Myometrial cell (primary cell): Measurements from ENCODE around the gene EPHA10. TPM values are rescaled to one million over a fixed set of nuclear protein-coding genes. Genes with fewer than 3 reads are reported as not detected.

ENCODE experiments used
- total RNA-seq: library from RNA; depleted of rRNA; stranded (reverse); fragments of >200 nt; gene quantifications from 2 replicates; pipeline ENCODE4 v1.2.3, GENCODE V29; 2015

The EPHA10 gene
- not detected in 2 replicates for total RNA-seq

GRCh38 chr1:37764888-37765441 is at the start of gene EPHA10:
TSS of gene EPHA10 (minus strand) at chr1:37765120. CDS start at chr1:37765066, 54 bp downstream.

DNA sequence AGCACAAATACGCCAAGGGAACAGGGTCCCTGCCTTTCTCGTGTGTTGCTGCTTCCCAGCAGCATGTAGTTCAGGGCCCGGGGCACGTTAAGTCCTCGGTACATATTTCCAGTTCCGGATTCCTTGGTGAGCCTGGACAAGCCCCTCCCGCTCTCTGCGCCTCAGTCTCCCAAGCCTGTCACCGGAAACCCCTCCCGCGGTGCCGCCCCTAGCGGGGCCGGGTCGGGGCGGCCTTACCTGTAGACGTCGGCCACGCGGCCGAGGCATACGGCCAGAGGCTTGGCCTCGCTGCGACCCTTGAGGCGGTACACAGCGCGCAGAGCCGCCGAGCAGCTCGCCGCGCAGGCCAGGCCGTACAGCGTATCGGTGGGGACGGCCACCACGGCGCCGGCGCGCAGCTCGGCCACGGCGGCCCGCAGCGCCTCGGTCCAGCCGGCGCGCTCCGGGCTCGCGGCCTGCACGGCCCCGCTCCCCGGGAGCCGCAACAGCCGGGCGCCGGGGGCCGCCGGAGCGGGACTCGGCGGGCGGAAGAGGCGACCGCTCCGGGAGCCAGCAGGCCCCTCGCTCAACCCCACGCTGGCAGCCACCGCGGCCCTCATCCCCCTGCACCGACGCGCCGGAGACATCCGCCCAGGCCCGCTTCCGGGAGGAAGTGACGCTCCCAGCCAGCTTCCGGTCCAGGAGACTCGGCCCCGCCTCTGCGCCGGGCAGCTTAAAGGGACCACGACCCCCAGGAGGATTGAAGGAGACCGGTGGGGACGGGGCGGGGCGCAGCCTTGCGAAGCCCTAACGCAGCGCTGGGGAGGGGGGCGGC is 42.8 kb upstream of the EPHA10 start, which contains the start of the genes C1orf122 and YRDC:
Gene C1orf122, plus strand, starts transcription at position 236 of the 814 bp plus-strand sequence. CDS start 615 bp downstream, outside the sequence.
Gene YRDC, minus strand, starts transcription at position 654 of the 814 bp plus-strand sequence. Its CDS starts 28 bp downstream, at position 626.

DNA sequence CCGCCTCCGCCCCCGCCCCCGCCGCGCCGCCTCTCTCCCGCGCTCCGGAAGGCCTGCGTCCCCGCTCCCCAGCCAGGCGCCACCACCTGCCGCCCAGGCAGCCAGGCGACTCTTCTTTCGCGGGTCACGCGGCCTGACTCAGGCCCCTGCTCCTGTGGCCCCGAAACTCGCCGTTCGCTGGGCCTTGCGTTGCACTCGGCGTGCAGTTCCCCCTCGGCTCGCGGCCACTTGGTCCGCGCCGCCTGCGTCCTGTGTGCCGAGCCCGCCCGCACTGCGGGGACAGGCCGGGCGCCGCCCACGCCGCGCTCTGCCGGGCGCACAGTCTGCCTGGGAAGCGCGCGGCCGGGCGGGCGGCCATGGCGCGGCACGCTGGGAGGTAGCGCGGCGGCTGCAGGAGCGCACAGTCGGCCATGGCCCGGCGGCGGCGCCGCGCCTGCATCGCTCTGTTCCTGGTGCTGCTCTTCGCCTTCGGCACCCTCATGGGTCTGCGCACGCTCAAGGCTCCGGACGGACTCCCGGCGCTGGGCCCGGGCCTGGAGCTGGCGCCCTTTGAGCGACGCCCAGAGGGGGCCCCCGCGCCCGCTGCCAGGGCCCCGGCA is 29.0 kb upstream of the EPHA10 start, which contains the start of gene MANEAL:
Gene MANEAL, plus strand, starts transcription at position 75 of the 599 bp plus-strand sequence. Its CDS starts 336 bp downstream, at position 411.

GRCh38 chr1:37692078-37692833 is 72.7 kb downstream of the EPHA10 start, which contains the start of gene CDCA8:
TSS of gene CDCA8 (plus strand) at chr1:37692516. CDS start at chr1:37692691, 175 bp downstream.

Other genes with a start within 250 kb of the EPHA10 start
- gene SNIP1, start 210.8 kb downstream of the EPHA10 start, total RNA-seq = 5.5 and 13.3 TPM in 2 replicates
- gene DNALI1, start 208.2 kb downstream of the EPHA10 start, total RNA-seq = 9.6 and 13.5 TPM in 2 replicates
- gene GNL2, start 169.2 kb downstream of the EPHA10 start, total RNA-seq = 28.5 and 38.3 TPM in 2 replicates
- gene RSPO1, start 130.2 kb downstream of the EPHA10 start, total RNA-seq = 0.18 TPM in 1 of 2 replicates, not detected in the other
- gene CDCA8, start 72.6 kb downstream of the EPHA10 start, total RNA-seq = 23.4 and 31.4 TPM in 2 replicates
- gene MANEAL, start 28.7 kb upstream of the EPHA10 start, total RNA-seq = 0.35 TPM in 1 of 2 replicates, not detected in the other
- gene C1orf122, start 42.7 kb upstream of the EPHA10 start, total RNA-seq = 61.5 and 91.7 TPM in 2 replicates
- gene YRDC, start 43.1 kb upstream of the EPHA10 start, total RNA-seq = 17.0 and 18.3 TPM in 2 replicates
- gene MTF1, start 94.5 kb upstream of the EPHA10 start, total RNA-seq = 1.7 and 1.8 TPM in 2 replicates
- 19.7 and 21.9 TPM in 2 replicates for gene INPP5B, start 181.9 kb upstream of the EPHA10 start, total RNA-seq
- 54.2 and 72.1 TPM in 2 replicates for gene SF3A3, start 224.9 kb upstream of the EPHA10 start, total RNA-seq
- gene FHL3, start 240.4 kb upstream of the EPHA10 start, total RNA-seq = 55.3 and 59.4 TPM in 2 replicates
- 37.2 and 48.9 TPM in 2 replicates for gene UTP11, start 247.6 kb upstream of the EPHA10 start, total RNA-seq